Activated CD8-positive, alpha-beta memory T cell treated with anti-CD3 and anti-CD28 coated beads for 24 hours (primary cell): Measurements from ENCODE around the gene NFIA.

ENCODE experiments used
- DNase-seq: peaks from one replicate; pipeline ENCODE4 v3.0.0-alpha.2; 2020

Gene NFIA

DNA sequence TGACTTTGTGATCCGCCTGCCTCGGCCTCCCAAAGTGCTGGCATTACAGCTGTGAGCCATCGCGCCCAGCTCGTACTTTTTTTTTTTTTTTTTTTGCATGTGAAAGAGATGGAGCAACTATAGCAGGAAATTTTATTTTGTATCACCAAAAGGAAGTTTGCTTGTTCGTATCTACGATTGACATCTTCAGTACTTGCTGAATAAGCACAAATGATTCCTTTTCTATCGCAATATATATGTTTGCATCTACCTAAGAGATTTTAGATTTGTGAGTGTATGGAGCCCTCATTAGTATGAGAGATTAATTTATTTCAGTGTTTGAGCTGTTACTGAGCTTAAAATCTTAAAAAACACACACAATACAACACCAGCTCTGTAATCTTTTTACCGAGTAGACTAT, 143.1 kb downstream of the NFIA start:
- no peak for DNase-seq

DNA sequence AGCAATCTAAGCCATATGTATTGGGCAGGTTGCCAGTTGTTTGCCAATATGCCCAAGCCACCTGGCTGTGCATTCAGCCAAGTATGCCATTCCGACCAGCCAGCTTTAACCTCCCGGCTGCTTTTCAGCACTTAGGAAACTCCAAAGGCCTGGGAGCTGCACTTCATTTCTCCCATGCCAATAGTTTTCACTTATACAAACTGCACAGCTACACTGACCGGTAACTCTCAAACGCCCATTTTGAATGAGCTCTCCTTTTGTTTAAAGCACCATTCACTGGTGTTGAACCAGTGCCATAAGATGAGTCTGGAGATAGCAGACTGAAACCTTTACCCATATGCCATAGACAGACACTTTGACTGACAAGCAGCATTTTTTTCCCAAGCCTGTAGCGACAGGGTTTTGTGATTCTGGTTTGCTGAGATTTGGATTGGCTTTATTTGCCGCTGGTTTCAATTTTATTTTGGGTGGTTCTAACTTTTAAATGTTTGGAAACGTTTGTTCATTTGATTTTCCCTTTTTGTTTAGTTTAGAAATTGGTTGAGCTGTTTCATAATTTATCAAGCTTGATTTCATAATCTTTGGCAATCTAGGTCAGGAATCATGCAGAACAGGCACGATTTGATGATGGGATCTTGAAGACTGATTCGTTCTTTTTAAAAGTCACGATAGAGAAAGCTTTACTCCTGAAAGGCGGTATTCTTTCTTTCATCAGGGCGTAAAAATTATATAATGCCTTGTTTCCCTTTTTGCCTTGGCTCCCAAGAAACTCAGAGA, 144.6 kb downstream of the NFIA start:
- no peak for DNase-seq

DNA sequence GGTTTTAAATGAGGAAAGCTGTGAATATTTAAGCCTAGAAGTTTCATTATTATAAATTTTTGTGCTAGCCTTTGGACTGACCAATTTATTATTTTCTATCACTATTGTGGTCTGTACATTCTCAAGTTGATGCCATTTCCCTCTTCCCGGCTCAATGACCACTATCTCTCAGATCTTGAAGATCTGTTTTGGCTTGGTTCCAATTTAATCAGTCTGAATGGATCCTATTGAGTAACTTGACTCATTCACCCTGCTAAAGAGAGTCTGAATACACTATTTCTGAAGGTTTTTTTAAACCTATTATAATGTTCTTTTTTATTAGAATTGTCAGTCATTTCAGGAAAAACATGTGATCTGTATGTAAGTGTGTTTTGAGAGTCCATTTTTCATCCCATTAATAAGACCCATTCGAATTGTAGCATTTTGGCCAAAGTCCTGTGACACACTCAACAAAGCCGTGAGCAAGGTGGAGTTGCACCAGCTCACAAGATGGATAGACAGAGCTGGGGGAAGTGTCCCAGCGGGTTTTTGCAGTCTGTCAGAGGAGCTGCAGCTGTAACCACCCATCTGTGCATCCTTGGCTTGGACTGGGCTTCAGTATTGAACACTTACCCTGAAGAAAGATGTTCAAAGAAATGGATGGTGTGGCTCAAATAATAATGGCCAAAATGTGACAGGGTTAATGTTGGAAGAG, 145.6 kb downstream of the NFIA start:
- no peak for DNase-seq

DNA sequence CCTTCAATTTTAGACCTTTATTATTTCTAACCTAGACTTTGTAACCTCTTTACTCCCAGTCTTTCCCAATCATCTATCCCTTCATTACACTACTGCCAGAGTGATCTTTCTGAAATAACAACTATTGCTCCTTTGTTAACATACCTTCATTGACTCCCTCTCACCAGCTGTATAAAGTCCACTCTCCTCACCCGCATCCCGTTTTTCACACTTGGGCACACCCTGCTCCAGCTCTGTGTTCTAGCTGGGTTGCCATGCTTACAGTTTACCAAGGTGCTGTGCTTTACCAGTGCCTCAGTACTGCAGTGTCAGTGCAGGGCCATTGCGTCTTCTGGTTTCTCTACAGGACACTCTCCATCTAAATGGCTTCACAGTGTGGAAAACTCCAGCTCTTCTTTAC, 148.2 kb downstream of the NFIA start:
- DNase-seq, result no peak

DNA sequence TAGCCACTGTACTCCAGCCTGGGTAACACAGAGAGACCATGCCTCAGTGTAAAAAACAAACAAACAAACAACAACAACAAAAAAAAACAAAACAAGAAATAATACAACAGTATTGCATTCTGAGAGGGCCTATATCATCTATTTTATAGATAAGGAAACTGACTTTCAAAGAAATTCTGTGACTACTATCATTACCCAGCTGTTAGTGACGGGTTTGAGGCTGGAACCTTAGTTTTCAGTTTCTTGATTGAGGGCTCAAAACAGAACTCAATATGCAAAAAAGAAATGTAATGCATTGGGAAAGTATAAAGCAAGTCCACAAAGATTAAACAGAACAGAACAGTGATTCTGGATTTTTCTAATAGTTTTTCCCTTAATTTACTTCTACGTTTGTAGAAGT, 149.4 kb downstream of the NFIA start:
- no peak for DNase-seq

DNA sequence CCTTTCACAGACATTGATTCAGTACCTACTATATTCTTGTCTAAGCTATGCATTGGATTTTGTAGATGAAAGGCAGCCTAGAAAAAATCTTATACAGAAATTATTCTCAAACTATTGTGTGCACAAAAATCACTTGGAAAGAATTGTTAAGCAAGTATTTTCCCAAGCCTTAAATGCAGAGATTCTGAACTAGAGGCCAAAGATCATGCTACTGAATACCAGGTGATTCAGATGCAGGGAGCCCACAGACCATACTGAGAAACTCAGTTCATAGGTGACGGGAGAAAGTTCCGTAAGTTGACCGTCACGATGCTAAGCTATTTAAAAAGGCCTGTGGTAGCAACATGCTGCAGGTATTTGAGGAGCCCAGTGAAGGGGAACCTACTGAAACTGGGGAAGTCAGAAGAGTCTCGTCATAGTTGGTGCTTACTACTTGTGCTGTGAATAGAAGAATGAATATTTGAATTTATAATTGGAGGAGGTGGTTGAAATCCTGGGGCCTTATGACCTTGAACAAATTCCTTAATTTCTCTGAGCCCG, 150.8 kb downstream of the NFIA start:
- no peak for DNase-seq

DNA sequence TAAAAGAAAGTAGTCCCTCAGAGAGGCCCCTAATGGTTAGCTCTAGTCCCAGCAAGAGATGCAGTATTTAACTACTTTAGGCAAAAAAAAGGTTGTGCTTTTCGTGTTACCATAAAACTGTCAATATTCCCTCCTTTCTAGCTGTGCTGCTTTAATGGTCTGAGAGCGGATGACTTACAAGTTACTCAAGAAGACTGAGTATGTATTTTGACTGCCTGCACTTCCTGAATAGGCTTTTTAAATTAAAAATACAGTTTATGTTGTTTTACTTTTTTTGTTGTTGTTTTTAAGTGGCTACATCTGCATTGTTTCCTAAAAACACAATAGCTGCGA, 152.2 kb downstream of the NFIA start:
- no peak for DNase-seq

- DNase-seq, result no peak
Measured at GRCh38 chr1:61237147-61237546, 154.8 kb downstream of the NFIA start.

DNA sequence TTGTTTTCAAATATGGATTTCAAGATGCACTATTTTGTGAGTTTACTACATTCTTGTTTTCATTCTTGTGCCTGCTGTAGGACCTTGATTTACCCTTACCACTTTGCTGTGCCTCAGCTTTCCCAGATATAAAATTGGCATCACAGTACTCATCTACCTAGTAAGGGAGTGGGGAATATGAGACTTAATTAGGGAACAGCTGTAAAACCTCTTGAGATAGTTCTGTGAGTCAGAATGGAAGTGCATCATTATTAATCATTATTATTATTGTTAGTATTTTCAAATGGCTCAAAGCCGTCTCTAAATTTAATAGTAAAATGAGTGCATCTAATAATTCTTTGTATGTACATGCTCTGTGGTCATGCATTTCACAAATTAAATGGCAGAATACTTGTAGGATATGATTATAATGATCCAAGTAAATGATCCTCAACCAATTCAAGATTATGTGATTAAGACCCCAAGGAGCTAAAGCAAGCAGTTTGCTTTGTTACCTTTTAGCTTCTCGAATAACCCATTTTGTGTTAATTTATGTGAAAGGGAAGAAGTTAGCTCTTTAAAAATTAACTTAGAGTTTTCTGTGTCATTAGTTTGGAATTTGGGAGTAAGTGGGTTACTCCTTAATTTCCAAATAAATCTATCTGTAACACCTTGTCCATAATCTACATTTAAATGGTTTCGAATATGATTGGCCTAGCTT, 155.4 kb downstream of the NFIA start:
- no peak for DNase-seq

- DNase-seq, result no peak
Measured at GRCh38 chr1:61238359-61238665, 156.0 kb downstream of the NFIA start.

DNA sequence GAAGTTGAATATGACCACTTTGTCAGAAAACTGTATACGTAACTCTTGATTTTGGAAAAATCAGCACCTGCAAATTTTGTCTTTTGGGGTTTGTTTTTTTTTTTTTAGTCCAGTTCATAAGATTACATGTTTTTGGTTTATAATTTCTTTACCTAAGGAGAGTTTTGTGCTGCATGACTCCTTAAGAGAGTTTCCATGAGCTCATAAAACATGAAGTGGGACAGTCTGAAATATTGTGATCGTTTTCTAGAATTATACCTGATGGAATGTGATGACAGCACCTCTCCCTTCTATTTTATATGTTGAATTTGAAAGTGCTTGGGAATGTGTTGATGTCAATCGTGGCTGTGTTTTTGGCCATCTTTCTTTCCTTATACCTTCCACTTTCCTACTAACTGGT, 158.5 kb downstream of the NFIA start:
- DNase-seq, result no peak

DNA sequence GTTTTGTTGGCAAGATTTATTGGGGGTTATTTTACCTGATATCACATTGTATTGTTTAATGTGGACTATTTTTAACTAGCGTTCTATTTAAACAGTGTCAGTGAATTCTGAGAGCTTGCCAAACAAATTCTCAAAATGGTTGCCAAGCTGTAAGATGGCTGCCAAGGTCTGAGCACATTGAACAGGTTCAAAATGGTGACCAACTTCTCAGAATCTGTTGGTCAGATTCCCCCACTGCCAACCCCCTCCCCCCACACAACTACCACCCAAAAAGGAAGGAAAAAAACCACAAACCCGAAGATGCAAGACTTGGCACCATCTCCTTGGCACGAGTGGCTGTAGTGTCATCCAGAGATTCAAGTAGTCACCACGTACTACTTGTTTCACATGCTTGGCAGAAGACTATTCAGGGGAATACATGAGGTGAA, 159.1 kb downstream of the NFIA start:
- no peak for DNase-seq

GRCh38 chr1:61241973-61242381, 159.6 kb downstream of the NFIA start:
- DNase-seq, result no peak

DNA sequence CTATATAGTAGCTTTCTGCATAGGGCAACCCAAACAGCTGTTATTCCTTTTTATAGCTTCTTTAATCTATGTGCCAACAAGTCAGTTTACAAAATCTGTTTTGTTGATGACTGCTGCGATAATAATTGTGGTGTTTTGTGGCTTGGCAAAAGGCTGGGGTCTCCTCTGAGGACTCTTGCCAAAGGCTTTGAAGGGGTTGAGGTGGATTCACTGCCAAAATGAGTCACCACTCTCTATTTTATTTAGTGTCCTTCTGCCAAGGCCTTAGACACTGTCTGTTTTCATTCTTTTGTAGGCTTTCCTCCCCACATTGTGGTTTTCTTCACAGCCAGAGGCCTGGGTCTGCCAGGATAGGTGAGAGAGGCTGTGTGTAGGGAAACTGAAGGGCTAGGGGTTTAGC, 161.8 kb downstream of the NFIA start:
- DNase-seq, result no peak

DNA sequence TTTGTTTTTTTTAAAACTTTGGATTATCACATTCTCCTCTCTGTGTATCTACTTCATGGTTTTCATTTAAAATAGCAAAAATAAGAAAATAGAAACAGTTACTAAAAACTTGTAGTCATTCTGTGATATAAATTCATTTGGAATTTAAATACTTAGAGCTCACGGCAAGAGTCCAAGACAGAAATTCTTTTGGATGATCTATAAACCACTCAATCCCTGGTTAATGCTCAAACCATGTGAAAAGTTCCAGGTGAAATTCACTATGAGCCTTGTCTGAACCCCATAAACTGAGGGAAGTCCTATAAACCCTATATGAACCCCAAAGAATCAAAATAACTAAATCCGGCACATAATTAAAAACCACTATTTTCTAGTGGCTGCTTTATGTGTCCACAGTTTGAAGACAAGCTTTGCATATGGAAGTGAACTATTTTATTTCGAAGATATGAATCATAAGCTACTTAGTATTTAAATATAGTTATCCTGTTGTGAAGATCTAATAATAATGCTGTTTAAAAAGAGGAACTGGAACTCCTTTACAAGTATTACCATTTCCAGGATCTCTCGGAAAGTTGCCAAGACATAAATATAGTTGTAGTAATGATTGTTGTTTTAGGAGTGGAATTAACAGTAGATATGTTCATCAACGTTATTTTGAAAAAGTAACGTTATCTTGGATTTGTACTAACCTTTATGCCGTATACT, 163.5 kb downstream of the NFIA start:
- no peak for DNase-seq

DNA sequence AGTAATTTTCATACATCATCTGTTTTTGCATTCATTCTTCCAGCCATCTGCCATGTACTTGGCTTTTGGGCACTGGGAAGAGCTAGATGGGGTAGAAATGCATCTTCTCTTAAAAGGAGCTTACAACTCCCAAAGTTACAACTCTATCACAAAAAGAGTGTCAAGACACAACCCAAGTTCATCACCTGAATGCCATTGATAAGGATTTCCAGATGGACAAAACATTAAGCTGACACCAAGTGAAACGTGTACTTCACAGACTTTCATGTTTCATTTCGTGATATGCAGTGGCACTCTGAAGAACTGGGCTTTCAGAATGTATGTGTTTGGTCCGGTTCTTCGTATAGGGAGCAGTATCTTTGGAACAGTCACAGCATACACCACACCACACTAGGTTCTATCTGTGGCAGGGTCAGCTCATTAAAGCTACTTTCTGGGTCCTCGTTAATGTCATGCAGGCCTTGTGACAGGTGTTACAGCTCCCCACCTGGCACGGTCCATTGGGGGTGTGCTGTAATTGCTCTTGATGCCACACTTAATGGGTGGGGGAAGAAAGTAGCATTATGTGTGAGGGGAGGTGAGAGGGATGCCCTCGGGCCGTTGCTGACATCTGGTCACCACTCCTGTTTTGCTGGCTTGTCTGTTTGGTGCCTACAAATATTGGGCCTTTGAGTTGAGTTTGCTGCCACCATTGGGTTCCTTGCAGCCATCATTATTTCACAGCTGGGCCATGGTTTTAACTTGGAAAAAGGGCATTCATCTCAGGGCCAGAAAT, 164.9 kb downstream of the NFIA start:
- no peak for DNase-seq

- no peak for DNase-seq
Measured at GRCh38 chr1:61247881-61248752, 165.8 kb downstream of the NFIA start.

GRCh38 chr1:61250933-61251332, 168.6 kb downstream of the NFIA start:
- DNase-seq, result no peak

DNA sequence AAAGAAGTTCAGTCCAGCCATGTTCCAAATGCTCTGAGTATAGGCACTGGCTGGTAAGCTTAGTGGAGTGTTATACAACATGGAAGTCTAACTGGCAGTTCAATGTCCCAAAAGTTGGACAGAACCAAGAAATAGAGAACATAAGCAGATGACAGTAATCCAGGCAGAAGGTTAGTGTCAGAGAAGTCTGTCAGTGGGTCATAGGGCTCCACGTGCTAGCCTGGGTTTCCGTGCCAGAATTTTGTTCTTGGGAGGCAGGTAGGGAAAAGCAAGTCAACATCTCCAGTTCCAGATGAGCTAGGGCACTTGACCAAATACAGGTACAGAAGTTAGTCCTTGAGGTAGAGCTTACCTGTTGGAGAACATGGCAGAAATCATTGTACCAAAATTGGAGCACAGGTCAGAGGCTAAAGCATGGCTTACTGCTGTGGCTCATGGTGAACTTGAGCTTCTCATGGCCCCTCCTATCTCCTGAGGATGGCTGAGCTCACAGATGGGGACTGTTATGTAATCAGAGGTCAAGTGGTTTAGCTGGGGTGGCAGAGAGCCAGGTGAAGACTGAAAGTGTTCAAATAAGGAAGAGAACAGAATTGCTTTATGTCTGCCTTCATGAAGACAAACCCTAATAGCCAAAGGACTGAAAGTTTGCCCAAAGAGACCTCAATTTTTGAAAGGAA, 170.8 kb downstream of the NFIA start:
- no peak for DNase-seq

- DNase-seq, result no peak
Measured at GRCh38 chr1:61253912-61254633, 171.7 kb downstream of the NFIA start.
